ENCODE measurements around the gene ARHGAP4. TPM values are rescaled to one million over a fixed set of nuclear protein-coding genes. Genes with fewer than 3 reads are reported as not detected.

Gene ARHGAP4
- total RNA-seq, 2 donors from 2014 or later: 147 to 158 TPM

DNA sequence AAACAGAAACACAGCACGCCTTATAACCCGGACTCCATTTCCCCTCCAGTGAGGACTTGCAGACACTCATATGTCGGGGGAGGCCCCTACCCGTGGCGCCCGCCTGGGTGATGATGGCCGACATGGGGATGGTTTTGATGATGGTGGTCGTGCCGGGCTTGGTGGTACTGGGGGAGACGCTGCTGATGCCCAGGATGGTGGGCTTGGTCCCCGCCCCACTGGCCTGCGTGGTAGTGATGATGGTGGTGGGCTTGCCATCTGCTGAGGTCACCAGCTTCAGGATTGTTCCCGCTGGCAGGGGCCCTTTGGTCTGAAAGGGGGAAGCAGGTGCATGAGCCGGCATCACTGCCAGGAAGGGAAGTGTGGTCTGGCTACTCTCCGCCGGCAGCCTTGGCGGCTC lies 31.2 kb upstream of the ARHGAP4 start:
- Mint-ChIP-seq H3K36me3 (ENCODE audit: insufficient read depth in 2 of 2) (peaks cover 2 to 23% of the 10 kb centered on the region in 2 donors), H3K9me3 (no peaks in the 10 kb centered on the region), H3K27ac (no peak overlapping the region), H3K4me1 (ENCODE audit: low read depth) (no peaks in the 10 kb centered on the region), H3K4me3 (no peak overlapping the region), H3K27me3 (ENCODE audit: low read depth) (no peaks in the 10 kb centered on the region)
- ATAC-seq (replicated peaks in 1 of 2) (no peak), DNase-seq (no peak)

DNA sequence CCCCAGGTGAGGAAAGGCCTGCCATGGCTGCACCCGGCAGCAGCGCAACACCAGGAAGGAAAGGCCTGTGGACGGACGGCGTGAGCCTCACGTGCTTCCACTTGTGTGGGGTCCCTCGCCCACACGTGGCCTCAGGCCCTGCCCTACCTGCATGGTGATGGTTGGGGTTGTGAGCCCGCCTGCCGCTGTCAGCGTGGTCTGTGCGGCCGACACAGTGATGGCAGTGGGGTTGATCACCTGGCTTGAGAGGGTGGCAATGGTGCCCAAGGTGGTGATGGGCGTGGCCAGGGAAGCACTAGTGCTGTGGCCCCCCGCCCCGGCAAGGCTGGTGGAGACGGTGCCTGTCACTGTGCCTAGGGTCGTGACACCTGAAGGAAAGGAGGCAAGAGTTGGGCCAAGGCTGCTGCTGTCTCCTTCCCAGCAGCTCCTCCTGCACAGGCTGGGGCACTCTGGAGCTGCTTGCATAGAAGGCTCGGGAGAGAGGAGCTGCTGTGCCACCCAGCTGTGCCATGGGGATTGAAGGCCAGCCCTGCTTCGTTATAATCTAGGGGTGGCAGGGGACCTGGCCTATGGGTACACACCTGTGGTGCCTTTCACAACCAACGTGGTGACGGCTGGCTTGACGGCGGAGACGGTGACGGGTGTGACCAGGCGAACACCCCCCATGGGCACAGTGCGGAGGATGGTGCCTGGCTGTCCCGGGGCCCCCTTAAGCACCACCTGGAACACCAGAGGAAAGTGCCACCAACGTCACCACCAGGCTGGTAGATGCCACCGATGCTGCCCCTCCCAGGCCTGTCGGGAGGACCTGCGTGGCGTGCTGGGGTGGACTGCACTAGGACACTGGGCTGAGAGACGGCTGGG lies 30.2 kb upstream of the ARHGAP4 start:
- ATAC-seq (replicated peaks in 1 of 2) (no peak), DNase-seq (no peak)
- Mint-ChIP-seq H3K27ac (no peak overlapping the region), H3K27me3 (ENCODE audit: low read depth) (no peaks in the 10 kb centered on the region), H3K4me1 (ENCODE audit: low read depth) (no peaks in the 10 kb centered on the region), H3K9me3 (no peaks in the 10 kb centered on the region), H3K4me3 (no peak overlapping the region), H3K36me3 (ENCODE audit: insufficient read depth in 2 of 2) (peaks cover 2 to 22% of the 10 kb centered on the region in 2 donors)

DNA sequence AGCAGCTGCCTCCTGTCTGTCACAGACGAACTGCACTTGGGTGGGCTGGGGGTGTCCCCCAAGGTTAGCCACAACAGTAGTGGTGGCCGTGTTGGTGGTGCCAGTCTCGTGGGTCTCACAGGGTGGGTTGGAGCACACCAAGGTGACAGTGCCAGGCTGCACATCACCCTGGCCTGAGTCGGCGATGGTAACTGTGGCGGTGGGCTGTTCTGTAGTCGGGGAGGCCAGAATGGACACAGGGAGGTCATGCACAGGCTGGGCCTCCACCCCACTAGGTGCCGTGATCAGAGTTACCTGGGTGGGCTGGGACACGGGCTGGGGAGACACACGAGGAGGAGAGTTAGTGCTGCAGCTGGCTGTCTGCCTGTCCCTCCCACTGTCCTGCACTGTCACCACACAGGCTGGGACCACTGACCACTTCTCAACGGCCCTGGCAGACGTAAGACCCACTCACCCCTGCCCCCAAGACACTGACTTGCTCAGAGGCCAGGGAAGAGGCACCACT lies 29.2 kb upstream of the ARHGAP4 start:
- no peak overlapping the region for H3K27ac Mint-ChIP-seq
- no peak for ATAC-seq (replicated peaks in 1 of 2)
- H3K27me3 Mint-ChIP-seq (ENCODE audit: low read depth): no peaks in the 10 kb centered on the region
- no peak overlapping the region for H3K4me3 Mint-ChIP-seq
- DNase-seq: no peak
- H3K4me1 Mint-ChIP-seq (ENCODE audit: low read depth): no peaks in the 10 kb centered on the region
- H3K9me3 Mint-ChIP-seq: no peaks in the 10 kb centered on the region
- H3K36me3 Mint-ChIP-seq (ENCODE audit: insufficient read depth in 2 of 2): peaks cover 2 to 18% of the 10 kb centered on the region in 2 donors

DNA sequence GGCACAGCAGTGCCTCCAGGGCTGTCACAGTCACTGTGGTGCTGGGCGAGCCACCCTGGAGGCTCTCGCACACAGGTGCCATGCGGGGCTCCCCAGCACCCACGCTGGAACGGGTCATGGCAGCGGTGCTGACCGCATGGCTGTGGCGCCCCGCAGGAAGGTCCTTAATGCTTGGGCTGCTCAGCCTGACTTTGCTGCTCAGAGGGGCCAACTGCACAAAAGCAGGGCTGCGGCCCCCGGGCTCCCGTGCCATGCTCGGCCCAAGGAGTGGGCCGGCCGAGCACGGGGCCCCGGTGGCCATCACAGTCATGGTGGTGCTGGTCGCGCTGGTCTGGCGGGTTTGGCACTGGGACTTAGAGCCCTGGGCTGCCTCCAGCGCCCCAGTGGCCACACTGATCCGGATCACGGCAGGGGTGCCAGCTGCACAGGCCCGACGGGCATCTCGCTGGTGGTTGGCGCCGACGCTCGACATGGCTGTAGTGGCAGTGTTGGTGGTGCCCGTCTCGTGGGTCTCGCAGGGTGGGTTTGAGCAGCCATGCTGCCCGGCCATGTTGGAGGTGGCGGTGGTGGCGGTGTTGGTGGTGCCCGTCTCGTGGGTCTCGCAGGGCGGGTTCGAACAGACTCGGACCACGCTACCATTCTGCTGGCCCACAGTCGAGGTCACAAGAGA lies 28.6 kb upstream of the ARHGAP4 start:
- H3K36me3 Mint-ChIP-seq (ENCODE audit: insufficient read depth in 2 of 2): peaks cover 2 to 18% of the 10 kb centered on the region in 2 donors
- no peaks in the 10 kb centered on the region for H3K9me3 Mint-ChIP-seq
- H3K4me3 Mint-ChIP-seq: no peak overlapping the region

DNA sequence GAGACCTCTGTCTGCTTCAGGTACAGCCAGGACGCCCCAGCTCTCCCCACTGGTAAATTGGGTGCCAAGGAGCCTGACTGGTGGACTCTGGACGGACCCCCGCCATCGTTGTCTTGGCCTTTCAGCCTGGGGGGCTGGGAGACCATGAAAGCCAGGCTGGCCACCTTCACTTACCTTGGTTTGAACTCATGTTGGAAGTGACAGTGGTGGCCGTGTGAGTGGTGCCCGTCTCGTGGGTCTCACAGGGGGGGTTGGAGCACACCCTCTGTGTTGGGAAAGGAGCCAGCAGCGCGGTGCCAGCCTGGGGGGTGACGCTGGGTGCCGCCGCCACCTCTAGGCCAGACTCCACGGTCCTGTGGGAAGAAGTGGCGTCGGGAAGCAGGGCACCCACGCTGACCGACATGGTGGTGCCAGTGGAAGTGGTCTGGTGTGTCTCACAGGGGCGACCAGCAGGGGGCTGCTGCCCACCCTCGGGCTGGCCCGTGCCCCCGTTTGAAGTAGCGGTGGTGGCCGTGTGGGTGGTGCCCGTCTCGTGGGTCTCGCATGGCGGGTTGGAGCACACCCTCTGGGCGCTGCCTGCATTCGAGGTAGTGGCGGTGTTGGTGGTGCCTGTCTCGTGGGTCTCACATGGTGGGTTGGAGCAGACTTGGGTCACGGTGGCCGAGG lies 28.0 kb upstream of the ARHGAP4 start:
- H3K36me3 Mint-ChIP-seq (ENCODE audit: insufficient read depth in 2 of 2): peaks cover 2 to 18% of the 10 kb centered on the region in 2 donors
- no peaks in the 10 kb centered on the region for H3K27me3 Mint-ChIP-seq (ENCODE audit: low read depth)
- no peaks in the 10 kb centered on the region for H3K9me3 Mint-ChIP-seq
- H3K27ac Mint-ChIP-seq: no peak overlapping the region
- peaks cover 5% of the 10 kb centered on the region for H3K4me1 Mint-ChIP-seq (ENCODE audit: low read depth)
- ATAC-seq (replicated peaks in 1 of 2): no peak
- DNase-seq: no peak
- H3K4me3 Mint-ChIP-seq: no peak overlapping the region

More for the DNA sequence above, 28.6 kb upstream of the ARHGAP4 start:
- Mint-ChIP-seq H3K4me1 (ENCODE audit: low read depth) (no peaks in the 10 kb centered on the region), H3K27ac (no peak overlapping the region), H3K27me3 (ENCODE audit: low read depth) (no peaks in the 10 kb centered on the region)
- no peak for DNase-seq
- no peak for ATAC-seq (replicated peaks in 1 of 2)

DNA sequence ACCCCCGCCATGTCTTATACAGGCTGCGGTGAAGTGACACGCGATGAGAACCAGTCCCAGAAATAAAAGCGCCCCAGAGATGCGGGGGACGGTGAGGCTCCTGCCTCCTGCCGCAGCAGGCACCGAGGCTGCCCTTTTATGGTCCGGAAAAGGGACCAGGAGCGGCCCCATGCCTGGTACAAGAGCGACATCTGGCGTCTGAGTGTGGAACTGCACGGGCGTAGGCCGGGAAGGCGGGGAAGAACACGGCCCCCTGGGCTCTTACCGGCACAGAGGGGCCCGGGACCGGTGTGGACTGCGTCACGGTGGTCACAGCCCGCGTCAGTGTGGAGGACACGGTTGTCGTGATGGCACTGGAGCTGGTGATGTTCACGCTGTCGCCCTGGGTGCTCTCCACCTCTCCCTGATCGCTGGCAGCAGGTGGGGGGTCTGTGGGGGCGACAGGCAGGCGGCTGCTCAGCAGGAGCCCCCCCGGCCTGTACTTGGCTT lies 27.3 kb upstream of the ARHGAP4 start:
- H3K4me3 Mint-ChIP-seq: no peak overlapping the region
- ATAC-seq (replicated peaks in 1 of 2) (peak; percentile 72 to 77), DNase-seq (peak; percentile 83 to 84)
- H3K9me3 Mint-ChIP-seq: no peaks in the 10 kb centered on the region
- H3K27me3 Mint-ChIP-seq (ENCODE audit: low read depth): no peaks in the 10 kb centered on the region
- H3K36me3 Mint-ChIP-seq (ENCODE audit: insufficient read depth in 2 of 2): peaks cover 2 to 18% of the 10 kb centered on the region in 2 donors
- H3K4me1 Mint-ChIP-seq (ENCODE audit: low read depth): peaks cover 10% of the 10 kb centered on the region
- H3K27ac Mint-ChIP-seq: no peak overlapping the region

DNA sequence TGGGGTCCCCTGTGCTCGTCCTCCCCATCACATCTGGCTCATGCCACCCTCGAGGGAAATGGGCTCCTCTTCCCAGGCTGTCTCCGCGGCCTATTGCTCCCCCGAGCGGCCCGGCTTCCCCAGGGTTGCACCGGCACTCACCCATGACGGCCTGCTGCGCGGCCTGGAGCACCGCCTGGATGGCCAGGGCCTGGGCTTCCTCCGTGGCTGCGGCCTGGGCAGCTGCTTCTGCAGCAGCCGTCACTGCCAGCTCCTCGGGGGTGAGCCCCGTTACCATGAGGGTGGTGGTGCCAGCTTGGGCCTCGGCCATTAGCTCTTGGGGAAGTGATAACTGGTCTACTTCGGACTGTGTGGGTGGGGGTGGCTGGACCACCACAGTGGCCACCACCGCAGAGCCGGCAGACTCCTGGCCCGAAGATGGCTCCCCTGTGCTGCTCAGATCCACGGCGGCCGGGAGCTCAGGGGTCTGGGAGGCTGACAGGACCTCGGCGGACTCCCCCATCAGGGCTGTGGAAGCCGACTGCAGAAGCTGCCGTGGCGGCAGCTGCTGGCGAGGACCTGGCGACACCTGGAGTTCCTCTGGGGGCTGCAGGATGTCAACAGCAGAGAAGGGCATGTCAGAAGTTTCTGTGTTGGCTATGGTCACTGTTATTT lies 26.4 kb upstream of the ARHGAP4 start:
- Mint-ChIP-seq H3K4me3 (no peak overlapping the region), H3K4me1 (ENCODE audit: low read depth) (peaks cover 17% of the 10 kb centered on the region), H3K27me3 (ENCODE audit: low read depth) (no peaks in the 10 kb centered on the region), H3K9me3 (no peaks in the 10 kb centered on the region), H3K36me3 (ENCODE audit: insufficient read depth in 2 of 2) (peaks cover 2 to 18% of the 10 kb centered on the region in 2 donors), H3K27ac (peak overlapping the region; percentile 57)
- DNase-seq (no peak), ATAC-seq (replicated peaks in 1 of 2) (no peak)

DNA sequence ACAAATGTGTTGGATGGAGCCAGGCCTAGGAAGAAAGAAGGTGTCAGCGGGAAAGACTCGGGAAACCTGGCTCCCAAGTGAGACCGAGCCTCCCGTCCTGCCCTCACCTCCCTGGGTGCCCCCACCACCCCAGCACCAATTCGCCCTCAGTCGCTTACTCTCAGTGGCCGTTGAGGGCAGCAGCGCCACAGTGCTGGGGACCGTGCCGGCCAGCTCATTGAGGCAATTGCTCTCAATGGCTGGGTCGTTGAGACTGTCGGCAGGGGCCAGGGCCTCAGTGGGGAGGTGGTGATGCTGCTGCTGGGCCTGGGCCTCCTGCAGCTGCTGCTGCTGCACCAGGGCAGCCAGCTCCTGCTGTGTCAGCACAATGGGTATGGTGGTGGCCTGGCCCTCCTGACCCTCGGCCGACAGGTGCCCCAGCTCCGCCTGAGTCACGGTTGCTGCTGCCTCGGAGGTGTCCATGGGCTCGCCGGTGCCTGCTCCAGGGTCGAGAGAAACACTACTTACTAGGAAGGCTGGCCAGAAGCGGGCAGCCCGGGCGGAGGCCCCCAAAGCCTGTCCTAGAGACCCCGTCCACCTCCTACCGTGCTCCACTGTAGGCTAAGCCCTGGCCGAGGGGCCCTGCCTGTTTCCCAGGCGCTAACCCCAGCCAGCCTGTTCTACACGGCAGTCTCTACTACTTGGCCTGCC lies 25.8 kb upstream of the ARHGAP4 start:
- no peak for DNase-seq
- Mint-ChIP-seq H3K27me3 (ENCODE audit: low read depth) (no peaks in the 10 kb centered on the region), H3K36me3 (ENCODE audit: insufficient read depth in 2 of 2) (peaks cover 2 to 15% of the 10 kb centered on the region in 2 donors), H3K4me1 (ENCODE audit: low read depth) (peaks cover 24% of the 10 kb centered on the region), H3K9me3 (no peaks in the 10 kb centered on the region), H3K4me3 (no peak overlapping the region), H3K27ac (no peak overlapping the region)
- ATAC-seq (replicated peaks in 1 of 2): no peak

DNA sequence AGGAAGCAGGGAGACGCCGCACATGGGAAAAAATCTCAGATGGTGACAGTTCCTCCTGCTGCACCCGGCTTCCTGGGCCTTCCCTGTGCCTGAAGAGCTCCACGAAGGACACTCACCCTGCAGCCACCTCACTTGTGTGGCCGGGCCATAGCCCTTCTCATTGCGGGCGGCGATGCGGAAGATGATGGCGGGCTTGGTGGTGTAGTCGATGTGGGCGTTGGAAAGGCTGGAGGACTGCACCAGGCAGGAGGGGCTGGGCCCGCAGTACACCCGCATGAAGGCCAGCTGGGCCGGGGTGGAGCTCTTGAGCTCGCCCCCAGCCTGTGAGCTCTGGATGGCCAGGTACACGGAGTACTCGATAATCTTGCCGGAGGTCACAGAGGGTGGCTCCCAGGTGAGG lies 24.1 kb upstream of the ARHGAP4 start:
- no peak for DNase-seq
- no peak for ATAC-seq (replicated peaks in 1 of 2)
- Mint-ChIP-seq H3K4me1 (ENCODE audit: low read depth) (peaks cover 24% of the 10 kb centered on the region), H3K27me3 (ENCODE audit: low read depth) (no peaks in the 10 kb centered on the region), H3K9me3 (no peaks in the 10 kb centered on the region), H3K27ac (no peak overlapping the region), H3K36me3 (ENCODE audit: insufficient read depth in 2 of 2) (peaks cover 2 to 11% of the 10 kb centered on the region in 2 donors), H3K4me3 (no peak overlapping the region)

DNA sequence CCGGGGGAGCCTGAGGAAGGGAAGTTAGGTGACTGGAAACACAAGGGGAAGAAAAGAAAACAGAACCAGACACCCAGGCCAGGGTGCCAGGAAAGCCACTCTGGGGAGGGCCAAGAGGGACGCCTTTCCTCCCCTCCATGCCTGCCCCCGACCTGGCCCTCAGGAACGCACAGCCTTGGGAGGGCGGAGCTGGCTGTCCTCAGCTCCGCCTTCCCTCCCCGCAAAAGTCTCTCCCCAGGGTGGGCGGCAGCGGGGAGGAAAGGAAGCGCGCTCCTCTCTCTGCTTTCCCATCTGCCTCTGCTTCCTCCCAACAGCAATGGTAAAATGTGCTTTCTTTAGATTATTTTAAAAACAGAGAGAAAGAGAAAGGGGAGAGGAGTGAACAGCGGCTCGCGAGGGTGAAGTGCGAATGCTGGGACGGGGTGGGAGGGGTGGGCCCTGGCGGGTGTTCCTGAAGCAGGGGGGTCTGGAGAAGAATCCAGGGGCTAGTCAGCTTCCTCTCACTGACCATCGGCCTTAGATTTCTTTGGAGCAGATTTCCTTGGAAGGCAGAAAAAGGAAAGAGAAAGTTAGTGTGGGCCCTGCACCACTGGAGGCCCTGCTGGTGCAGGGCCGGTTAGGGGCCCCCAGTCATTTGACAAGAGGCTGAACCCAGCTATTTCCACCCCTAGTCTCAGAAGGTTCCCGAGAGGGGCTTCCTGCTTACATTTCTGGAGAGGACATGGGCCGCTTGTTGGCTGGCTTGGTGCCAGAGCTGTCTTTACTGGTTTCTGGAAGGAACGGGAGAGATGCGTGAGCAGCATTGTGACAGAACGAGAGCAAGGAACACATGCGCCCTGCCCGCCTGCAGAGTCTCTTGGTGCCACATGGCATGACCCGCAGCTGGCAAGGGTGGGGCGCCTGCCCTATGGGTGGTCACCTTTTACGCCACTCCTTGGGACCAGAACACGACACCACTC lies 23.1 kb upstream of the ARHGAP4 start:
- ATAC-seq (replicated peaks in 1 of 2) (no peak), DNase-seq (no peak)
- no peaks in the 10 kb centered on the region for H3K9me3 Mint-ChIP-seq
- no peaks in the 10 kb centered on the region for H3K27me3 Mint-ChIP-seq (ENCODE audit: low read depth)
- no peak overlapping the region for H3K27ac Mint-ChIP-seq
- H3K4me1 Mint-ChIP-seq (ENCODE audit: low read depth): peaks cover 29% of the 10 kb centered on the region
- peak overlapping the region in 1 of 2 donors; percentile 65 for H3K4me3 Mint-ChIP-seq
- peaks cover 2 to 10% of the 10 kb centered on the region in 2 donors for H3K36me3 Mint-ChIP-seq (ENCODE audit: insufficient read depth in 2 of 2)

DNA sequence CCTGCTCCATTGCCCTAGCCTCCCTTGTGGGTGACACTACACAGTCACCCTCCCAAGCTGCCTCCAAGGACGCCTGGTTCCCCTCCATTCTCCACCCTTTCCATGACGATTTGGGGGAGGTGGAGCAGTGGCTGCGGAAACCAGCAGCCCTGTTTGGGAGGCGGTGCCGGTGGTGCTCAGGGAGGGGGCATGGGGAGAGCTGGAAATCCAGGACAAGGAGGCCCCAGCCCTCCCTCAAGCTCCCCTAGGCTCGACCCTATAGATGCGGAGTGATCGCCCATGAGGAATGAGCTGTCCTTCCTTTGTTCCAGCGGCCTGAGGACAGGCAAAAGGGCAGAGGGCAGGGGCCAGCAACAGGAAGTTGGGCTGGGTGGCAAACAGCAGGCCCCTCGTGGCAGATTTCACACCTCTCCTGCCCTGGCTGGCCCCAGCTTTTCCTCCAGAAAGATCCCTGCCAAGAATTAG lies 22.0 kb upstream of the ARHGAP4 start:
- no peak for DNase-seq
- Mint-ChIP-seq H3K27me3 (ENCODE audit: low read depth) (no peaks in the 10 kb centered on the region), H3K27ac (peak overlapping the region; percentile 69), H3K4me3 (peak overlapping the region in 1 of 2 donors; percentile 47), H3K9me3 (no peaks in the 10 kb centered on the region), H3K36me3 (ENCODE audit: insufficient read depth in 2 of 2) (peaks cover 0 to 6% of the 10 kb centered on the region in 2 donors), H3K4me1 (ENCODE audit: low read depth) (peaks cover 29% of the 10 kb centered on the region)
- ATAC-seq (replicated peaks in 1 of 2): no peak

Data from activated T-cell treated with anti-CD3 and anti-CD28 coated beads, Interleukin-2, amount 50 U/mL, for 72 hours (primary cell).